Psoas muscle (tissue), 8 donors: ENCODE data around the gene FAM50B. TPM values are rescaled to one million over a fixed set of nuclear protein-coding genes. Genes with fewer than 3 reads are reported as not detected.
A peak's percentile ranks its signal among the peaks of the same experiment; 100 is the strongest.

Experiments
- ATAC-seq, 4 donors: fragments of 200-7000 bp; cut with Tn5 transposase; one replicate each; pipeline ENCODE4 v1.9.1; 2020; ENCODE audit warnings: moderate library complexity in 3 of 4, mild to moderate bottlenecking in 2 of 4
- DNase-seq, 2 donors: peaks; one replicate each; pipeline ENCODE4 v3.0.0-alpha.2; 2020
- H3K27ac ChIP-seq: fragments of 200-600 bp; one replicate; pipeline ENCODE4 v1.8.0; 2022
- H3K27me3 ChIP-seq, 3 donors: fragments of 200-600 bp in 1 of 3; one replicate each; pipeline versions ENCODE4 v1.6.1 to v1.8.0; 2013 to 2022; ENCODE audit warnings: low read length in 2 of 3, mild to moderate bottlenecking in 2 of 3, moderate library complexity in 1 of 3; ENCODE audit not compliant: insufficient read depth in 3 of 3
- H3K36me3 ChIP-seq, 2 donors: fragments of 200-600 bp in 1 of 2; one replicate each; pipeline versions ENCODE4 v1.6.1 to v1.8.0; 2013 to 2022; ENCODE audit warnings: low read depth in 1 of 2, mild to moderate bottlenecking in 1 of 2, moderate library complexity in 1 of 2; ENCODE audit not compliant: insufficient read depth in 1 of 2
- H3K4me1 ChIP-seq: fragments of 200-600 bp; one replicate; pipeline ENCODE4 v1.8.0; 2022
- H3K4me3 ChIP-seq: fragments of 200-600 bp; one replicate; pipeline ENCODE4 v1.8.0; 2022; ENCODE audit warnings: mild to moderate bottlenecking
- H3K9me3 ChIP-seq: fragments of 200-600 bp; one replicate; pipeline ENCODE4 v1.8.0; 2022
- CTCF ChIP-seq: fragments of 200-600 bp; IDR thresholded peaks from one replicate; pipeline ENCODE4 v1.8.0; 2022; ENCODE audit warnings: antibody characterized with exemption
- WGBS, 3 donors: extraction: QIAGEN DNeasy Blood & Tissue Kit; methylation state at CpG; one replicate each; pipeline versions ENCODE4 v1.1.6 to v1.1.7; 2013; 5-methylcytosine and 5-hydroxymethylcytosine counted together
- intact Hi-C, 2 donors: fragments of 100-400 bp; cut with DNase I; formaldehyde crosslinking; loops; one replicate each; pipeline versions ENCODE4 v1.11.0 to v1.14.2; 2022
- polyA plus RNA-seq, 3 donors: library from polyadenylated mRNA; stranded (reverse); fragments of 200-250 nt; gene quantifications; one replicate each; pipeline ENCODE4 v1.2.3, GENCODE V29; 2013
- total RNA-seq, 4 donors: library from RNA; stranded (reverse); fragmentation: NEBNext Ultra II Directional in 2 of 4; extraction: Animal tissue kit (Norgen Biotek cat#: 25700) in 2 of 4; gene quantifications; one replicate each; pipeline versions ENCODE4 v1.2.1 to v1.2.4, GENCODE V29; 2021 to 2023
- donor health status: healthy with polysubstance abuse.
- donor health status: DM: no; HTN: no; CAD: no; lungs with moderate emphysema.
- donor health status: Bipolar disorder and iron deficiency.
- donor health status: healthy.
- donor health status: DM: yes; HTN: yes; CAD: no.
- donor health status: DM: no; HTN: no; CAD: no.
- donor health status: DM: no; HTN: no; CAD: no.
- donor health status: DM: yes; HTN: yes; CAD: no.

FAM50B gene
- total and polyA plus RNA-seq, 7 donors, result 10.1 to 19.6 (median 11.6) TPM

- Histone ChIP-seq H3K27me3 (no peaks in the 10 kb centered on the region), H3K9me3 (no peaks in the 10 kb centered on the region), H3K27ac (no peak overlapping the region), H3K36me3 (no peaks in the 10 kb centered on the region), H3K4me1 (peaks cover 7% of the 10 kb centered on the region), H3K4me3 (no peak overlapping the region)
- 88 to 95% (median 94%) methylated on average over 3 of the region's 3 CpGs for WGBS, 3 donors
- intact Hi-C loops, result loop anchor here in 1 of 2 donors (5.0 kb wide), 2 partner anchors 85 to 145 kb away; no protein-coding TSS in a partner anchor
- DNase-seq, result no peak
- TF ChIP-seq CTCF, result no peak
- ATAC-seq, result no peak
Measured at GRCh38 chr6:3847521-3847920, 1.7 kb upstream of the FAM50B start.

- TF ChIP-seq CTCF, result no peak
- 44 to 58% (median 53%) methylated on average over 9 of the region's 9 CpGs for WGBS, 3 donors
- peak overlapping the region; percentile 82 for H3K27ac ChIP-seq
- H3K4me3 ChIP-seq, result peak overlapping the region; percentile 66
- H3K4me1 ChIP-seq, result no peaks in the 10 kb centered on the region
- ATAC-seq (peak; percentile 32 to 68 (median 62)), DNase-seq (no peak)
- no peaks in the 10 kb centered on the region for H3K27me3 ChIP-seq
- intact Hi-C loops, result loop anchor here (2.0 to 5.0 kb wide), 4 partner anchors 84 to 144 kb away; no protein-coding TSS in a partner anchor
- H3K9me3 ChIP-seq, result no peaks in the 10 kb centered on the region
- H3K36me3 ChIP-seq, result no peaks in the 10 kb centered on the region
Measured at GRCh38 chr6:3848380-3848779, 793 bp upstream of the FAM50B start.

- peak; percentile 9 to 47 (median 12) for ATAC-seq
- H3K4me1 ChIP-seq, result no peaks in the 10 kb centered on the region
- H3K36me3 ChIP-seq, result no peaks in the 10 kb centered on the region
- H3K27ac ChIP-seq, result peak overlapping the region; percentile 82
- peak overlapping the region; percentile 66 for H3K4me3 ChIP-seq
- H3K27me3 ChIP-seq, result no peaks in the 10 kb centered on the region
- 56 to 66% (median 66%) methylated on average over 71 to 73 of the region's 73 CpGs for WGBS, 3 donors
- DNase-seq, result peak; percentile 40 to 71
- intact Hi-C loops, result loop anchor here (2.0 to 10.0 kb wide), 5 partner anchors 82 to 145 kb away; no protein-coding TSS in a partner anchor
- H3K9me3 ChIP-seq, result no peaks in the 10 kb centered on the region
- no peak for TF ChIP-seq CTCF
Measured at GRCh38 chr6:3849681-3850450, 693 bp downstream of the FAM50B start.

- DNase-seq (no peak), ATAC-seq (no peak)
- Histone ChIP-seq H3K4me1 (no peaks in the 10 kb centered on the region), H3K4me3 (peak overlapping the region; percentile 66), H3K36me3 (no peaks in the 10 kb centered on the region), H3K9me3 (no peaks in the 10 kb centered on the region), H3K27me3 (no peaks in the 10 kb centered on the region), H3K27ac (peak overlapping the region; percentile 82)
- intact Hi-C loops, result loop anchor here in 1 of 2 donors (10.0 kb wide), 1 partner anchor 144 kb away; no protein-coding TSS in a partner anchor
- TF ChIP-seq CTCF, result no peak
- WGBS, 3 donors, result 95 to 97% (median 96%) methylated on average over 33 of the region's 33 CpGs
Measured at GRCh38 chr6:3850451-3851203, 1.5 kb downstream of the FAM50B start.
